Testis (tissue), 3 donors: ENCODE measurements around the gene HSD17B1. TPM values are rescaled to one million over a fixed set of nuclear protein-coding genes. Genes with fewer than 3 reads are reported as not detected.

Experiments
- DNase-seq: peaks from one replicate; pipeline ENCODE4 v3.0.0-alpha.2; 2019
- H3K27ac ChIP-seq, 2 donors: fragments of 200-600 bp; sonication (generic); one replicate each; pipeline ENCODE4 v1.5.1; 2019
- H3K27me3 ChIP-seq: fragments of 200-600 bp; sonication (generic); one replicate; pipeline ENCODE4 v1.5.1; 2019
- H3K36me3 ChIP-seq: fragments of 200-600 bp; sonication (generic); one replicate; pipeline ENCODE4 v1.5.1; 2017; ENCODE audit warnings: low read depth; ENCODE audit errors: missing control alignments
- H3K4me1 ChIP-seq: fragments of 200-600 bp; sonication (generic); one replicate; pipeline ENCODE4 v1.5.1; 2019
- H3K4me3 ChIP-seq, 2 donors: fragments of 200-600 bp; sonication (generic); one replicate each; pipeline ENCODE4 v1.5.1; 2017 to 2019
- H3K9me3 ChIP-seq: fragments of 200-600 bp; sonication (generic); one replicate; pipeline ENCODE4 v1.5.1; 2017
- POLR2A ChIP-seq: fragments of 450-650 bp; IDR thresholded peaks from one replicate; pipeline ENCODE4 v1.6.1; 2017; ENCODE audit warnings: antibody characterized with exemption, mild to moderate bottlenecking, moderate library complexity
- WGBS, 2 donors: methylation state at CpG; one replicate each; pipeline ENCODE4 v1.1.5; 2018; 5-methylcytosine and 5-hydroxymethylcytosine counted together
- intact Hi-C: fragments of 100-400 bp; cut with DNase I; formaldehyde crosslinking; loops from one replicate; pipeline ENCODE4 v1.15.1; 2023; ENCODE audit warnings: low total_unique reads
- polyA plus RNA-seq: library from polyadenylated mRNA; stranded (reverse); fragments of 350-450 nt; fragmentation: Illumina TruSeq; extraction: RNeasy Lipid Tissue Mini Kit (QIAGEN cat#74804); gene quantifications from one replicate; pipeline ENCODE4 v1.2.3, GENCODE V29; 2014; ENCODE audit warnings: low read depth, low replicate concordance; ENCODE audit not compliant: insufficient read depth
- total RNA-seq, 2 donors: library from RNA; depleted of rRNA; stranded (reverse); fragments of >200 nt; gene quantifications; one replicate each; pipeline ENCODE4 v1.2.3, GENCODE V29; 2016
- TF ChIP-seq, protein P1 (sequence below), 3 experiments: fragments of 450-650 bp in 2 of 3; fragments of 200-600 bp in 1 of 3; sonication (generic) in 1 of 3; IDR thresholded peaks; one replicate each; pipeline ENCODE4 v1.5.1; 2016 to 2019; ENCODE audit warnings: antibody characterized with exemption in 3 of 3, mild to moderate bottlenecking in 2 of 3, moderate library complexity in 1 of 3

Gene HSD17B1
- total and polyA plus RNA-seq, 3 donors from 2014 or later = 7.1 to 14.4 (median 13.8) TPM

DNA sequence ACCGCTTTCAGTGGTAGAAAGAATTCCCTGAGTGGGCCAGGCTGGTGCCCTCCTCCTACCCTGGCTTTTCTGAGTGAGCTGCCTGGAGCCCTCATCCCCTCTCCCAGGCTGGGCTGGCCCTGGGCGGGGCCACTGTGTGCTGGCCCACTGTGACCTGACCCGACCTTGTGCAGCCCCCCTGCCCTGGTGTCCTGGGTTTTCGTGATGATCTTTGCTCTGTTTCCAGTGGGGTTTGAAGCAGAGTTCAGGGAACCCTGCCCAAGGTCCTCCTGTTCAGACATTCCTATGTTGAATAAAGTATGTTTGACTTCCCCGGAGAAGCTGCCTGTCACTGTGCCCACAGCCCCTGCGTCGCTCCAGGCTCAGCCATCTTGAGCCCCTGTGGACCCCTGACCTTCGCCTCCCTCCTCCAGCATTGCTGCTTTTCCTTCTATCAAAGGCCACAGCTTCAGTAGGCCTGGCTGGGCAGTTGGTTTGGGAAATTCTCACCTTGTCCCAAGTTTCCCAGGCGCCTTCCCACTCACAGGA, 30.4 kb upstream of the HSD17B1 start:
- TF ChIP-seq, protein P1, sequence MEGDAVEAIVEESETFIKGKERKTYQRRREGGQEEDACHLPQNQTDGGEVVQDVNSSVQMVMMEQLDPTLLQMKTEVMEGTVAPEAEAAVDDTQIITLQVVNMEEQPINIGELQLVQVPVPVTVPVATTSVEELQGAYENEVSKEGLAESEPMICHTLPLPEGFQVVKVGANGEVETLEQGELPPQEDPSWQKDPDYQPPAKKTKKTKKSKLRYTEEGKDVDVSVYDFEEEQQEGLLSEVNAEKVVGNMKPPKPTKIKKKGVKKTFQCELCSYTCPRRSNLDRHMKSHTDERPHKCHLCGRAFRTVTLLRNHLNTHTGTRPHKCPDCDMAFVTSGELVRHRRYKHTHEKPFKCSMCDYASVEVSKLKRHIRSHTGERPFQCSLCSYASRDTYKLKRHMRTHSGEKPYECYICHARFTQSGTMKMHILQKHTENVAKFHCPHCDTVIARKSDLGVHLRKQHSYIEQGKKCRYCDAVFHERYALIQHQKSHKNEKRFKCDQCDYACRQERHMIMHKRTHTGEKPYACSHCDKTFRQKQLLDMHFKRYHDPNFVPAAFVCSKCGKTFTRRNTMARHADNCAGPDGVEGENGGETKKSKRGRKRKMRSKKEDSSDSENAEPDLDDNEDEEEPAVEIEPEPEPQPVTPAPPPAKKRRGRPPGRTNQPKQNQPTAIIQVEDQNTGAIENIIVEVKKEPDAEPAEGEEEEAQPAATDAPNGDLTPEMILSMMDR (IDR thresholded peaks at IDR 0.05) = no peak
- no peak for TF ChIP-seq POLR2A
- H3K9me3 ChIP-seq = no peaks in the 10 kb centered on the region
- peak overlapping the region; percentile 93 for H3K27ac ChIP-seq
- no peaks in the 10 kb centered on the region for H3K27me3 ChIP-seq
- H3K4me1 ChIP-seq = peaks cover 83% of the 10 kb centered on the region
- WGBS, 2 donors = 55 to 60% methylated on average over 7 to 9 of the region's 9 CpGs
- no peaks in the 10 kb centered on the region for H3K36me3 ChIP-seq
- no peak for DNase-seq
- intact Hi-C loops = loop anchor here (10.0 kb wide), 1 partner anchor 98 kb away; the partner anchor contains the start of gene CAVIN1
- no peak overlapping the region for H3K4me3 ChIP-seq

DNA sequence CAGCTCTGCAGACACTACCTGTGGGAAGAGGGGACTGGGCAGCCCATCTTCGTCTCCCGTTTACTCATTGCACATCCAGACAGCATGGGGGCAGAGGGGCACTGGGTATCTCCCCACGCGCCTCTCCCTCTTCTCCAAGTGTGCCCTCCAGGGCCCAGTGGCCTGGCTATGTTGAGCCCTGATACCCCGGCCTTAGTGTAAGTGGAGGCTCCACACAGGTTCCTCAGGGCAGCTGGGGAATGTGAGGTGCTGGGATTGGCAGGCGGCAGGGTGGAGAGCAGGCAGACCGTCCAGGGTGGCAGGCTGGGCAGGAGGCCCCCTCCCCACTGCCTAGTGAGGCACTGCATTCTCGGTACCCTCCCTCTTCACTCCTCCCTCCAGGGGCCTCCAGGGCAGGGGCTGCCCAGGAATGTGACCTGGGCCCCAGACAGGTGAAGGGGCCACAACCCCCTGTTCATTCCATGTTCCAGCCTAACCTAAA, 29.9 kb upstream of the HSD17B1 start:
- Histone ChIP-seq H3K36me3 (no peaks in the 10 kb centered on the region), H3K27ac (peak overlapping the region; percentile 93), H3K9me3 (no peaks in the 10 kb centered on the region), H3K27me3 (no peaks in the 10 kb centered on the region), H3K4me1 (peaks cover 78% of the 10 kb centered on the region), H3K4me3 (no peak overlapping the region)
- intact Hi-C loops = loop anchor here (10.0 kb wide), 1 partner anchor 98 kb away; the partner anchor contains the start of gene CAVIN1
- no peak for DNase-seq
- WGBS, 2 donors = 78 to 84% methylated on average over 8 of the region's 8 CpGs
- TF ChIP-seq POLR2A = no peak
- TF ChIP-seq, protein P1 (IDR thresholded peaks at IDR 0.05) = no peak

DNA sequence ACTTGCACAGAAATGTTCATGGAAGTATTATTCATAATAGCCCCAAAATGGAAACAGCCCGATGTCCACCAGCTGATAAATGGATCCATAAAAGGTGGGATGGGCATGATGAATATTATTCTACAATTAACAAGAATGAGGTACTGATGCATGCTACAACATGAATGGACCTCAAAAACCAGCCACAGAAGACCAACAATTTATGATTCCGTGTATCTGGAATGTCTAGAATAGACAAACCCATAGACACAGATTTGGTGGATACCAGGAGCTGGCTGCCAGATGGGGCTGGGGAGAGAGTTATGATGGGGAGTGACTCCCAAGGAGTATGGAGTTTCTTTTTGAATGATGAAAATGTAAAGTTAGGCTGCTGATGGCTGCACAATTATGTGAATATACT, 27.5 kb upstream of the HSD17B1 start:
- Histone ChIP-seq H3K36me3 (no peaks in the 10 kb centered on the region), H3K27ac (peak overlapping the region in 1 of 2 donors; percentile 93), H3K4me1 (peaks cover 55% of the 10 kb centered on the region), H3K9me3 (no peaks in the 10 kb centered on the region), H3K27me3 (no peaks in the 10 kb centered on the region), H3K4me3 (no peak overlapping the region)
- no peak for DNase-seq
- TF ChIP-seq, protein P1 (IDR thresholded peaks at IDR 0.05) = no peak
- TF ChIP-seq POLR2A = no peak
- intact Hi-C loops = loop anchor here (10.0 kb wide), 1 partner anchor 100 kb away; the partner anchor contains the start of gene CAVIN1
- 70 to 81% methylated on average over 2 of the region's 2 CpGs for WGBS, 2 donors

DNA sequence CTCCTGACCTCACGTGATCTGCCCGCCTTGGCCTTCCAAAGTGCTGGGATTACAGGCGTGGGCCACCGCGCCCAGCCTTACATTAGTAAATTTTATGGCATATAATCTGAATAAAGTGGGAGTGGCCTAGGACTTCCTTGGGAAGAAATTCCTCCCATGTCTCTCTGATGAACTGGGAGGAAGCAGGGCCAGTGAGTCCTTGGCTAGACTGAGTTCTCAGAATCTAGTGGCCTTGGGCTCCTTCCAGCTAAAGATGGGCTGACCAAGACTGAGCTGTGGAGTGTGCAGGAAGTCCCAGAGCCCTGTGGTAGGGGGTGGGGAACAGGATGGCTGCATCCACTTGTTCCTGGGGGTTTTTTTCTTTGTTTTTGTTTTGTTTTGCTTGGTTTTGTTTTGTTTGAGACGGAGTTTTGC, 26.7 kb upstream of the HSD17B1 start:
- TF ChIP-seq, protein P1 (IDR thresholded peaks at IDR 0.05) = no peak
- no peak for TF ChIP-seq POLR2A
- Histone ChIP-seq H3K27me3 (no peaks in the 10 kb centered on the region), H3K4me3 (no peak overlapping the region), H3K9me3 (no peaks in the 10 kb centered on the region), H3K36me3 (no peaks in the 10 kb centered on the region), H3K4me1 (peaks cover 46% of the 10 kb centered on the region), H3K27ac (peak overlapping the region; percentile 9 to 93)
- DNase-seq = peak; percentile 88
- intact Hi-C loops = loop anchor here (10.0 kb wide), 1 partner anchor 101 kb away; the partner anchor contains the start of gene CAVIN1
- WGBS, 2 donors = 47 to 53% methylated on average over 6 of the region's 6 CpGs

DNA sequence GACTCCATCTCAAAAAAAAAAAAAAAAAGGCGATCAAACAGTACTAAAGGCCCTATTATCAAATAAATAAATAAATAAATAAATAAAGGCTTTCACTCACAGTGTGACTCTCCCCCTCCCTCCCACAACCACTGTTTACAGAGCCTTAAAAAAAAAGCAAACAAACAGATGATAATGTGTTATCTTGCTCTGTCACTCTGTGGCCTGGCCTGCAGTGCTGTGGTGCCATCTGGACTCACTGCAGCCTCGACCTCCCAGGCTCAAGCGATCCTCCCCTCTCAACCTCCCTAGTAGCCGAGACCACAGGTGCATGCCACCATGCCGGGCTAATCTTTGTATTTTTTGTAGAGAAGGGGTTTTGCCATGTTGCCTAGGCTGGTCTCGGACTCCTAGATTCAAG, 24.8 kb upstream of the HSD17B1 start:
- Histone ChIP-seq H3K4me3 (no peak overlapping the region), H3K27me3 (no peaks in the 10 kb centered on the region), H3K36me3 (no peaks in the 10 kb centered on the region), H3K9me3 (no peaks in the 10 kb centered on the region), H3K27ac (no peak overlapping the region), H3K4me1 (peaks cover 30% of the 10 kb centered on the region)
- TF ChIP-seq POLR2A = no peak
- TF ChIP-seq, protein P1 (IDR thresholded peaks at IDR 0.05) = no peak
- WGBS, 2 donors = 91 to 92% methylated on average over 6 of the region's 6 CpGs
- intact Hi-C loops = loop anchor here (10.0 kb wide), 1 partner anchor 103 kb away; the partner anchor contains the start of gene CAVIN1
- DNase-seq = no peak
